Measurements from ENCODE around the gene ANKRD2. TPM values are rescaled to one million over a fixed set of nuclear protein-coding genes. Genes with fewer than 3 reads are reported as not detected.
"Not testable (repeated sequence)": the region's sequence is repeated elsewhere in the genome, so short reads cannot be mapped to it uniquely, and the experiment has no call there.

The ANKRD2 gene
- total RNA-seq, 1 donor from 2014 or later: 2.3 TPM

- no peak for DNase-seq (ENCODE audit: low spot score)
Measured at GRCh38 chr10:97546456-97547270, 25.9 kb upstream of the ANKRD2 start.

- no peak for DNase-seq (ENCODE audit: low spot score)
Measured at GRCh38 chr10:97547271-97547600, 25.3 kb upstream of the ANKRD2 start.

GRCh38 chr10:97547962-97548361 lies 24.6 kb upstream of the ANKRD2 start:
- DNase-seq (ENCODE audit: low spot score): no peak

GRCh38 chr10:97548828-97549455 lies 23.6 kb upstream of the ANKRD2 start:
- no peak for DNase-seq (ENCODE audit: low spot score)

- no peak for DNase-seq (ENCODE audit: low spot score)
Measured at GRCh38 chr10:97549587-97550322, 22.8 kb upstream of the ANKRD2 start.

GRCh38 chr10:97550336-97551149 lies 22.0 kb upstream of the ANKRD2 start:
- no peak for DNase-seq (ENCODE audit: low spot score)

- DNase-seq (ENCODE audit: low spot score): no peak
Measured at GRCh38 chr10:97551271-97551670, 21.3 kb upstream of the ANKRD2 start.

GRCh38 chr10:97553575-97554031 lies 19.0 kb upstream of the ANKRD2 start:
- peak; percentile 44 for DNase-seq (ENCODE audit: low spot score)

GRCh38 chr10:97554336-97554735 lies 18.2 kb upstream of the ANKRD2 start:
- not testable (repeated sequence) for DNase-seq (ENCODE audit: low spot score)

GRCh38 chr10:97555541-97555940 lies 17.0 kb upstream of the ANKRD2 start:
- not testable (repeated sequence) for DNase-seq (ENCODE audit: low spot score)

- not testable (repeated sequence) for DNase-seq (ENCODE audit: low spot score)
Measured at GRCh38 chr10:97560731-97561381, 11.7 kb upstream of the ANKRD2 start.

GRCh38 chr10:97561386-97562077 lies 11.0 kb upstream of the ANKRD2 start:
- DNase-seq (ENCODE audit: low spot score): not testable (repeated sequence)

GRCh38 chr10:97562329-97562728 lies 10.2 kb upstream of the ANKRD2 start:
- not testable (repeated sequence) for DNase-seq (ENCODE audit: low spot score)

- DNase-seq (ENCODE audit: low spot score): no peak
Measured at GRCh38 chr10:97563337-97563736, 9.2 kb upstream of the ANKRD2 start.

- no peak for DNase-seq (ENCODE audit: low spot score)
Measured at GRCh38 chr10:97564776-97565175, 7.8 kb upstream of the ANKRD2 start.

GRCh38 chr10:97566336-97566996 lies 6.1 kb upstream of the ANKRD2 start:
- no peak for DNase-seq (ENCODE audit: low spot score)

GRCh38 chr10:97567891-97568290 lies 4.7 kb upstream of the ANKRD2 start:
- no peak for DNase-seq (ENCODE audit: low spot score)

GRCh38 chr10:97570146-97570788 lies 2.3 kb upstream of the ANKRD2 start:
- no peak for DNase-seq (ENCODE audit: low spot score)

GRCh38 chr10:97570789-97571471 lies 1.6 kb upstream of the ANKRD2 start:
- DNase-seq (ENCODE audit: low spot score): no peak

Data from mucosa of gallbladder (tissue), 1 donor.